HepG2 (cell line): Measurements from ENCODE around the gene CD72. TPM values are rescaled to one million over a fixed set of nuclear protein-coding genes. Genes with fewer than 3 reads are reported as not detected.
A peak's percentile ranks its signal among the peaks of the same experiment; 100 is the strongest.

ENCODE experiments used
- AGO1 ChIP-seq: fragments of 200-400 bp; formaldehyde crosslinking; IDR thresholded peaks from 2 replicates; pipeline ENCODE4 v1.6.1; 2017; ENCODE audit warnings: mild to moderate bottlenecking, low read depth, low read length, moderate library complexity; ENCODE audit not compliant: poor library complexity, severe bottlenecking
- ARID2 ChIP-seq: sonication (generic); formaldehyde crosslinking; IDR thresholded peaks from 2 replicates; pipeline ENCODE4 v1.8.1; 2022; ENCODE audit warnings: mild to moderate bottlenecking, missing genetic modification reagents, borderline replicate concordance
- ATRX ChIP-seq: sonication (generic); formaldehyde crosslinking; IDR thresholded peaks from 2 replicates; pipeline ENCODE4 v1.4.0; 2020; ENCODE audit warnings: missing genetic modification reagents, borderline replicate concordance
- FOXM1 ChIP-seq: sonication (generic); formaldehyde crosslinking; IDR thresholded peaks from 2 replicates; pipeline ENCODE4 v1.5.0; 2020; ENCODE audit warnings: missing genetic modification reagents
- HOXA3 ChIP-seq: sonication (generic); formaldehyde crosslinking; IDR thresholded peaks from 2 replicates; pipeline ENCODE4 v1.5.0; 2020; ENCODE audit warnings: missing genetic modification reagents
- JARID2 ChIP-seq: sonication (generic); formaldehyde crosslinking; IDR thresholded peaks from 2 replicates; pipeline ENCODE4 v1.8.1; 2023; ENCODE audit warnings: missing genetic modification reagents, inconsistent platforms; ENCODE audit not compliant: insufficient replicate concordance
- MAFG ChIP-seq: sonication (generic); formaldehyde crosslinking; IDR thresholded peaks from 2 replicates; pipeline ENCODE4 v1.5.1; 2020; ENCODE audit warnings: mild to moderate bottlenecking, missing genetic modification reagents
- NFYB ChIP-seq: sonication (generic); formaldehyde crosslinking; IDR thresholded peaks from 2 replicates; pipeline ENCODE4 v1.4.0; 2020; ENCODE audit warnings: missing genetic modification reagents
- PHF5A ChIP-seq: IDR thresholded peaks from one replicate; pipeline ENCODE4 v1.6.1; 2018; ENCODE audit warnings: low read depth, missing genetic modification reagents; ENCODE audit not compliant: unreplicated experiment
- RAD21 ChIP-seq: fragments of 450-650 bp; formaldehyde crosslinking; IDR thresholded peaks from 2 replicates; pipeline ENCODE4 v1.5.0; 2020; ENCODE audit warnings: mild to moderate bottlenecking
- RCOR2 ChIP-seq: IDR thresholded peaks from 2 replicates; pipeline ENCODE4 v1.6.1; 2016; ENCODE audit warnings: missing biosample characterization, missing genetic modification reagents
- SMAD1 ChIP-seq: sonication (generic); formaldehyde crosslinking; IDR thresholded peaks from 2 replicates; pipeline ENCODE4 v1.4.0; 2020; ENCODE audit warnings: missing genetic modification reagents, low read depth, mild to moderate bottlenecking, borderline replicate concordance
- TFAP4 ChIP-seq: sonication (generic); IDR thresholded peaks from 2 replicates; pipeline ENCODE4 v1.6.1; 2016; ENCODE audit warnings: low read depth, borderline replicate concordance
- TGIF2 ChIP-seq: IDR thresholded peaks from 2 replicates; pipeline ENCODE4 v1.6.1; 2016; ENCODE audit warnings: control low read depth, missing compliant biosample characterization
- TOE1 ChIP-seq: sonication (generic); formaldehyde crosslinking; IDR thresholded peaks from 2 replicates; pipeline ENCODE4 v1.4.0; 2020; ENCODE audit warnings: mild to moderate bottlenecking, missing genetic modification reagents
- ZBTB2 ChIP-seq: sonication (generic); formaldehyde crosslinking; IDR thresholded peaks from 2 replicates; pipeline ENCODE4 v1.8.0; 2022; ENCODE audit warnings: low read depth, missing genetic modification reagents
- ZNF207 ChIP-seq: fragments of 450-650 bp; IDR thresholded peaks from 2 replicates; pipeline ENCODE4 v1.6.1; 2016; ENCODE audit warnings: antibody characterized with exemption, borderline replicate concordance
- ZNF280D ChIP-seq: sonication (generic); formaldehyde crosslinking; IDR thresholded peaks from 2 replicates; pipeline ENCODE4 v1.5.1; 2020; ENCODE audit warnings: mild to moderate bottlenecking, missing genetic modification reagents
- ZNF510 ChIP-seq: sonication (generic); formaldehyde crosslinking; IDR thresholded peaks from 2 replicates; pipeline ENCODE4 v1.4.0; 2020; ENCODE audit warnings: low read depth, mild to moderate bottlenecking, missing genetic modification reagents
- ZNF589 ChIP-seq: sonication (generic); formaldehyde crosslinking; conservative IDR thresholded peaks from 2 replicates; pipeline ENCODE4 v1.8.0; 2022; ENCODE audit warnings: mild to moderate bottlenecking, moderate library complexity, missing genetic modification reagents
- ZNF746 ChIP-seq: sonication (generic); formaldehyde crosslinking; IDR thresholded peaks from 2 replicates; pipeline ENCODE4 v1.8.0; 2022; ENCODE audit warnings: mild to moderate bottlenecking, missing genetic modification reagents
- ZNF839 ChIP-seq: sonication (generic); formaldehyde crosslinking; IDR thresholded peaks from 2 replicates; pipeline ENCODE4 v1.4.0; 2020; ENCODE audit warnings: missing genetic modification reagents, mild to moderate bottlenecking, borderline replicate concordance
- ZZZ3 ChIP-seq: sonication (generic); formaldehyde crosslinking; IDR thresholded peaks from 2 replicates; pipeline ENCODE4 v1.4.0; 2020; ENCODE audit warnings: missing genetic modification reagents, mild to moderate bottlenecking, borderline replicate concordance
- polyA plus RNA-seq, 8 experiments: library from polyadenylated mRNA; depleted of rRNA in 3 of 8; stranded (reverse) in 7 of 8; unstranded in 1 of 8; fragments of >200 nt; fragmentation: Illumina TruSeq in 4 of 8; extraction: Trizol in 4 of 8; gene quantifications; 2 replicates each; pipeline versions ENCODE4 v1.2.1 to v1.2.3, GENCODE V29; 2011 to 2016; ENCODE audit warnings: low read depth in 4 of 8, missing spikeins in 1 of 8, mixed read lengths in 1 of 8; ENCODE audit not compliant: insufficient read depth in 1 of 8
- total RNA-seq, 5 experiments: library from RNA; depleted of rRNA; stranded (reverse); fragments of >200 nt; fragmentation: Illumina TruSeq; extraction: Trizol; gene quantifications; 2 replicates each; pipeline ENCODE4 v1.2.3, GENCODE V29; 2016; ENCODE audit warnings: low read depth in 1 of 5

Gene CD72
- total and polyA plus RNA-seq, 2 of the 13 experiments (the other 11 are each of a cell fraction or from before 2014, with no cell fraction given), result 0.18 to 1.1 TPM

GRCh38 chr9:35603986-35604577, 14.1 kb downstream of the CD72 start (continued):
- TF ChIP-seq ZNF280D (CRISPR knock-in tag) (no peak), MAFG (CRISPR knock-in tag) (no peak), ARID2 (CRISPR knock-in tag) (peak; percentile 91), ZNF746 (CRISPR knock-in tag) (peak; percentile 40; the same call in 1 of the 2 replicates), TGIF2 (no peak), ZZZ3 (CRISPR knock-in tag) (peak; percentile 74; the same call in 1 of the 2 replicates), HOXA3 (CRISPR knock-in tag) (peak; percentile 90), NFYB (CRISPR knock-in tag) (peak; percentile 84), FOXM1 (CRISPR knock-in tag) (no peak), ATRX (CRISPR knock-in tag) (no peak), SMAD1 (CRISPR knock-in tag) (no peak; the same call in 1 of the 2 replicates), PHF5A (peak; percentile 28), ZNF207 (no peak), ZBTB2 (CRISPR knock-in tag) (peak; percentile 70; the same call in 1 of the 2 replicates), TFAP4 (peak; percentile 78; the same call in 1 of the 2 replicates), JARID2 (CRISPR knock-in tag) (no peak), ZNF839 (CRISPR knock-in tag) (no peak), TOE1 (no peak), RCOR2 (CRISPR knock-in tag) (peak; percentile 49; the same call in 1 of the 2 replicates), ZNF510 (CRISPR knock-in tag) (0 out of 2 replicates have a peak, but pooled peaks have one; percentile 70), ZNF589 (CRISPR knock-in tag) (peak; percentile 33; the same call in 1 of the 2 replicates), RAD21 (peak; percentile 54; the same call in 1 of the 2 replicates), AGO1 (no peak)
